GM21528 (cell line): ENCODE results near the gene CATSPER3.

Source experiments
- ATAC-seq: cut with Tn5 transposase; IDR thresholded peaks from one replicate; pipeline ENCODE4 v1.9.1; 2021; ENCODE audit warnings: mild to moderate bottlenecking, moderate library complexity; ENCODE audit not compliant: unreplicated experiment, low FRiP score

Gene CATSPER3

GRCh38 chr5:134967607-134968006, at the start of gene CATSPER3:
Gene CATSPER3, plus strand, starts transcription at chr5:134967907. Its CDS starts 85 bp downstream, at chr5:134967992.
- no peak for ATAC-seq

DNA sequence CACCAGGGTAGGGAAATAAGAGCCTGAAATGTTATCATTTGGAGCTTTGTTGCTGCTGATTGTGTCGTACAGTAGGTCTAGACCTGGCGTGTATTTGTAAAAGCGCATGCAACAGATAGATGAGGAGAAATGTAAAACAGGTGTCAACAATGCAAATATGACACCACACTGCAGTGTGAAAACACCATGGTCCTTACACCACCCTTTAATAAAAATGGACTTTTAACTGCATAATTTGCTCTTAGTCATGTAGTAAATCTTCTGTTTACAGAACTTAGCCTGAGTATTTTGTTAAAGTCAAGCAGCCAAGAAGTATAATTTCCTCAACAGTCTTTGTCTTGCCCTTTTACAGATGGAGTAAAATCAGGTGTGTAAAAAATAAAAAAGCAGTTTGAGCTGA, 48.8 kb upstream of the CATSPER3 start:
- no peak for ATAC-seq

DNA sequence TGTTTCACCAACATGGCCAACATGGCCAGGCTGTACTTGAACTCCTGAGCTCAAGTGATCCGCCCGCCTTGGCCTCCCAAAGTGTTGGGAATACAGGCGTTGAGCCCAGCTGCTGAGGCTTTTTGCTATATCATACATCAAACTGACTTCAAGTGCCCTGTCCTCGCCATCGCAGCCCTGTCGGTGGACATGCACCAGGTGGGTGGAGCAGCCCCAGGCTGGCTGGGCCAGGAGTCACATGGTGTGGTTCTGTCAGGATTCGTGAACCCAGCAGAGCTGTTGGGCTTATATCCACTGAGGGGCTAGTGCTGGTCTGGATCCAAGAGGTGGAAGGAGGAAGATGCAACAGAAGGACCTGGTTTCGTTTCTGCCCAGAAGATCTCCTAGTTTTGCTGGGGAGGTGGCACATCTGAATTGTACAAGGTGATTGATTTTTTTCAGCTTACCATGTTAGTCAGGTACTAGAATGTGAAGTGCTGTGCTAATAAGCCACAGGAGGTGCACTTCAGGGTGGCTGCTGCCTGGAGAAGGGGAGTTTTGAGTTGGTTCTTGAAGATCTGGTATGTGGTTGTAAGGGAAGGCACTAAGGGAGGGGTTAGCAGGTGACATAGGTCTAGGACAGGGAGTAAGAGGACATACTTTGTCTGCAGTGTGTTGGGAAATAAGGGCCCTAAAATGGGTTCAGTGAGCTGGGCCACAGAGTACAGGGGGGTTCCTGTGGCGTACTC, 46.7 kb upstream of the CATSPER3 start:
- no peak for ATAC-seq

- ATAC-seq = no peak
These were observed 35.2 kb upstream of the CATSPER3 start for GRCh38 chr5:134932508-134932907.

DNA sequence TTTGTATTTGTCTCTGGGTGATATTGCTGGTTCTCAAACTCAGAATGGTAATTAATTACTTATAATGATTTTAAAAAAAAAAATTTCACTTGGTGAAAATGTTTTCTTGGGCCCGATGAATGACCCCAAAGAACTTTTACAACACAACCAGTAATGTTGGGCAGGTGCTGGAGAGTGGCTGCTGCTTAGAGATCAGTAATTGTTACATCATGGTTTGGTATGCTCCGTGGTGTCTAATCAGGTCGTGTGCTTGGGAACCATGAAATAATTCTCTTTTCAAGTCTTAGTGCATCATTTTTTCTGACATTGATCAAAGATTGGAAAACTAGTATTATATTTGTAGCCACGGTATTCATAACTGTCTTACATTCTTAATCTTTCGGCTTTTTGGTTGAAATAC, 33.5 kb upstream of the CATSPER3 start:
- no peak for ATAC-seq

GRCh38 chr5:134935711-134936602, 31.8 kb upstream of the CATSPER3 start:
- ATAC-seq = no peak

DNA sequence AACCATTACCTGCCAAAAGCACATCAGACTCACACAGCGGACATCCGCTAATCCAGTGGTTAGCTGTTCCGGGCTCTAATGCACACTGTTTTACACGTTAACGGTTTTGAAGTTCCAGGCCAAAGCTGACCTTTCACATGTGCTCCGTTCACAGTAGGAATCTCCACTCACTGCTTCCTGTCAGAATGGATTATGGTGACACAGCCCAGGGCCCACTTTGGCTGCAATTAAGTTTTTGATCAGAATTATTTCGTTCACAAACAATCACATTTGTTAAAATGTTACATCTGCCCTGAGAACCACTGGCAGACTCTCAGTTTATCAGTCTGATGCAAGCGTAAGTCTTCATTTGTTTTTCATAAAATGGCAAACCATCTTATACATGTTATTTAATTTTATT, 30.2 kb upstream of the CATSPER3 start:
- no peak for ATAC-seq

GRCh38 chr5:134938030-134938429, 29.7 kb upstream of the CATSPER3 start:
- no peak for ATAC-seq

GRCh38 chr5:134939500-134939899, 28.2 kb upstream of the CATSPER3 start:
- no peak for ATAC-seq

DNA sequence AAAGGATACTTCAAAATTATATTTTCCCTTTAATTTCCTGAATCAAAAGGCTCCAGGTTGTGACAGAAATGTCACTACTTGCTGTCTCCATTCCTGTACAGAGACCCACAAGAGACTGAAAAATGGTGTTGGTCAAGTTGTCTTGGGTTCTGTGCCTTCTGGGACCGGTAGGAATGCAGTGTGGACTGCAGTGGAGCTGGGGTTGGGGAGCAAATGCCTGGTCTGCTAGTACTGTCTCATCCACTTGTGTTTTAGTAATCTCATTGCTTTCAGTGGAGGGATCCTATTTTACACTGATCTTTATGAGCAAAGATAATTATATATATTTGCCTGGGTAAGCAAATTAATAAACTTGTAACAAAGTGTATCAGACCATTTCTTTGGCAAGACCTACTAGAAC, 24.2 kb upstream of the CATSPER3 start:
- ATAC-seq = no peak

DNA sequence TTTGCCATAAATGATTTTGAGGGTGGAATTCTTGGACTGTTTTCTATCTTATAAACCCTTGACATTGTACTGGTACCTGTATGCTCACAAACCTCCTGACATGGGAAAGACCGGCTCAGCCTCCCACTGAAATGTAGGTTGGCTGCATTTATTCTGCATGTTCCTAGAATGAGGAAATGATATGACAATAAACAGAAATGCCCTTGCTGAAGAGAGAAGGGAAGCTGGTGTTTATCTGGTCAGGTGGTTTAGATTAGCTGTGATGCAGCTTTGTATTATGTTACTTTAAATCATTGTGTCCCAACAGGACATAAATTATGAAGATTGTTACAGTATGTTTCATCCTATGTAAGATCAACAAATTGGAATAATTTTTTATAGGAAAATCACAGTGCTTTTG, 23.1 kb upstream of the CATSPER3 start:
- no peak for ATAC-seq

DNA sequence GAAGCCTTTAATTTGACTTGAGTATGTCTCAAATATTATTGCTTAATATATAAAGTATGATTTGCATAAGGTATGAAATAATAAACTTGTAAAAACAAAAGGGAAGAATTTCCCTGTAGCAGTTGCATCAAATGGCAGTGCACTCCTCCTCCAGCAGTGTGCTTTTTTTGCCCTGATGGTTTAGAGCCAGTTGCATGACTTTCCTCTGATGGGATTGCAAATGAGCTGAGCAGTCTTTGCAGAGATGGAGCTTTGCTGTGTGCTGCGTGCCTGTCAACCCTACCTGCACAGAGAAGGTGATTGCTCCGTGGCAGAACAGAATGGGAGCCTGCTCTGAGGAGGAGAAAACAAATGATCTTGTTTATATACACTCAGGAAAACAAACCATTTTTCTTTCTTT, 22.7 kb upstream of the CATSPER3 start:
- no peak for ATAC-seq

- no peak for ATAC-seq
These were observed 18.8 kb upstream of the CATSPER3 start for GRCh38 chr5:134948911-134949310.

DNA sequence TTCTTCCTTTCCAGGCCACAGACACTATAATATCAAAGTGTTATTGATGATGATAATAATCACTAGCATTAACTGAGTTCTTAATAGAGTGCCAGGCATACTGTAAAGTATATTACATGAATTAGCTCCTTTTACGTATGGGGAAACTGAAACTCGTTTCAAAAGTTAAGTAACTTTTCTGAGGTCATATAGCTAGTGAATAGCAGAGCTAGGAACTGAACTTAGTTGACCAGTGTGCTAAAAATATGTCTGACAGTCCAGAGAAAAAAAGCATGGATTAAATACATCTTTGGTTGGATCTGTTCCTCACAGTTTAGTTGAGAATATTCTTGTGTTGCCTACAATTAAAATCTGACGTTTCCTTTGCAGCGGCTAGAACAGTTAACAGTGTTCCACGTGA, 18.4 kb upstream of the CATSPER3 start:
- no peak for ATAC-seq

- no peak for ATAC-seq
These were observed 9.6 kb upstream of the CATSPER3 start for GRCh38 chr5:134957920-134958608.

GRCh38 chr5:134958755-134959154, 9.0 kb upstream of the CATSPER3 start:
- ATAC-seq = no peak

- no peak for ATAC-seq
These were observed 4.6 kb upstream of the CATSPER3 start for GRCh38 chr5:134963098-134963497.

GRCh38 chr5:134964359-134965270, 3.1 kb upstream of the CATSPER3 start:
- ATAC-seq = no peak

GRCh38 chr5:134965271-134965825, 2.4 kb upstream of the CATSPER3 start:
- ATAC-seq = no peak

- ATAC-seq = no peak
These were observed 348 bp downstream of the CATSPER3 start for GRCh38 chr5:134968055-134968454.
